Measurements from ENCODE around the gene MRTFA.
A peak's percentile ranks its signal among the peaks of the same experiment; 100 is the strongest.
"Not testable (repeated sequence)": the region's sequence is repeated elsewhere in the genome, so short reads cannot be mapped to it uniquely, and the experiment has no call there.

The MRTFA gene

GRCh38 chr22:40547729-40548143, 88.8 kb downstream of the MRTFA start:
- DNase-seq = no peak

- DNase-seq = no peak
Measured at GRCh38 chr22:40544758-40545157, 91.8 kb downstream of the MRTFA start.

GRCh38 chr22:40542821-40543540, 93.5 kb downstream of the MRTFA start:
- no peak for DNase-seq

GRCh38 chr22:40541300-40541699, 95.2 kb downstream of the MRTFA start:
- DNase-seq = peak; percentile 3

- no peak for DNase-seq
Measured at GRCh38 chr22:40540265-40540664, 96.3 kb downstream of the MRTFA start.

DNA sequence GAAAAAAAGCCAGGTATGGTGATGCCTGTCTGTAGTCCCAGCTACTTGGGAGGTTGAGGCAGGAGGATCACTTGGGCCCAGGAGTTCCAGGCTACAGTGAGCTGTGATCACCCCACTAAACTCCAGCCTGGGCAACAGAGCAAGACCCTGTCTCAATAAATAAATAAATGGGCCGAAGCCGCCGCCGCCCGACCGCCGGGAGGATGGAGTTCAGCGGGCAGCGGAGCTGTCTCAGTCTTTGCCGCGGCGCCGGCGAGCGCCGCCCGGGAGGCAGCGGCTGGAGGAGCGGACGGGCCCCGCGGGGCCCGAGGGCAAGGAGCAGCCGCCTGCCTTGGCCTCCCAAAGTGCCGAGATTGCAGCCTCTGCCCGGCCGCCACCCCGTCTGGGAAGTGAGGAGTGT, 100.4 kb downstream of the MRTFA start:
- DNase-seq = not testable (repeated sequence)

DNA sequence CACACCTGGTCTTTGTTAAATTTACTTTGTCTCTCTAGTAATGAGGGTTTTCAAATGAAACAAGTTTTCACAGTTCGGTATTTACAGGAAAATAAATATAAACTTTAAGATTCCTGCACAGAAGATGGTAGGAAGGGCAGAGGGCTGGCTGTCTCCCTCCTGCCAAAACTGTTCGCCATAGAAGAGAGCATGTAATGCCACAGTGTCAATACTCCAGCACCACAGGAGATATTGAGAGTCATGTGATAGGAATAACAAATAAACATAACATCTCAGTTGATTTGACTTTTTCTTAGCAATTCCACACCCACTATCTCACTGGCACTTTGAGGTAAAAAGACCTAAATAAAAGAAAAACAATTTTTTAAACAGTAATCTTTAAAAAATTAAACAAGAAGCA, 100.9 kb downstream of the MRTFA start:
- DNase-seq = no peak

DNA sequence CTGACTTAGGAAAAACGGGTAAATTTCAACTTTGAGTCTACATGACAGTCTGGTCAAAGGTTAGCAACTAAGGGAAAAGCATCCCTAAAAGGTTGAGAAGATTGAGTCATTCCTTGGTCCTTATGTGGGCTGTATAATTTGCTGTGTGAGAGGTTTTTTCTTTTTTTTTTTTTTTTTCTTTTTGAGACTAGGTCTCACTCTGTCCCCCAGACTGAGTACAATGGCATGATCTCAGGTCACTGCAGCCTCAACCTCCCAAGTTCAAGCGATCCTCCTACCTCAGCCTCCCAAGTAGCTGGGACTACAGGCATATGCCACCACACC, 101.4 kb downstream of the MRTFA start:
- DNase-seq = no peak

- no peak for DNase-seq
Measured at GRCh38 chr22:40534379-40535188, 101.9 kb downstream of the MRTFA start.

DNA sequence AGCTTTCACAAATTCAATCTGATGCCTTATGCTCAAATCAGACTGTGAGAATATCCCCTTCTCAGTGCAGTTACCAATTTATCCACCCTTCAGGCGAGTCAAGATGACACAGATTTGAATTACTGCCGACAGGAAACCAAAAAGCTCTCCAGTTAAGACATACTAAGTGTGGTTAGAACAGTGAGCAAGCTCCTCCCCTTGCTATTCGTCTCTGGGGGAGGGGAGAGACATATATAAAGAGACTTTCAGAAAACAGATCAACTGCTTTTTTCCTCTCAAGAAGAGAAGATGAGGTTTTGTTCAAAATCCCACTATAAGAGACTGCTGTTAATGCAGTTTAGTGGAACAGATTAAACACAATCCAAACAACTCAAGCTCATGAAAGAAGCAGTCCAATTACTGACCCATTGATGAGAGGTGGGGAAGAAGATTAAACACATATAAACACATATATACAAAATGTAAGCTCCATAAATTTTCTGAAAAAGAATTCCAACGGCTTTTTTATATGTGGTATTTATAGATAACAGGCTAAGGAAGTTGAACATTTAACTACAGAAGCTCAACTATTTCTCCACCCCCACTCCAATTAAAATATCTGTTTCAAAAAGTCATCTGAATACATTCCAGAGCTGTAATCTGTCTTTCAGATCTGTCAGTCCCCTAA, 102.7 kb downstream of the MRTFA start:
- DNase-seq = no peak

- DNase-seq = no peak
Measured at GRCh38 chr22:40531951-40532900, 104.3 kb downstream of the MRTFA start.

- DNase-seq = not testable (repeated sequence)
Measured at GRCh38 chr22:40530391-40530790, 106.1 kb downstream of the MRTFA start.

DNA sequence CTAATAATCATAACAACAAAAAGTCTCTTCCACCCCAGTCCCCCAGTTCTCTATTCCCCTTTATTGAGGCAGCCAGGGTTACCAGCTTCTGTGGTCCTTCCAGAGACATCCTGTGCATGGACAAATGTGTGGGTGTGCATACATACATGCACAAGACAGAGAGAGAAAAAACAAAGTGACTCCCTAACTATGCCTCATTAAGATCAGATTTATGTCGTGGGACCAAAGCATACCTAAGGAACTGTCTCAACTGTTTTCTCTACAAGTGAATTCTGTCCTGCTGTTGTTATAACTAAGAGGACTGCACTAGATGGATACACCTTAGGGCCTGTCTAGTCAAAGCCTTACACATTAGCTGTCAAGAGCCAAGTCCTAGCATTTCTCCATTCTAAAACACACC, 106.7 kb downstream of the MRTFA start:
- DNase-seq = no peak

GRCh38 chr22:40526960-40527359, 109.6 kb downstream of the MRTFA start:
- DNase-seq = no peak

DNA sequence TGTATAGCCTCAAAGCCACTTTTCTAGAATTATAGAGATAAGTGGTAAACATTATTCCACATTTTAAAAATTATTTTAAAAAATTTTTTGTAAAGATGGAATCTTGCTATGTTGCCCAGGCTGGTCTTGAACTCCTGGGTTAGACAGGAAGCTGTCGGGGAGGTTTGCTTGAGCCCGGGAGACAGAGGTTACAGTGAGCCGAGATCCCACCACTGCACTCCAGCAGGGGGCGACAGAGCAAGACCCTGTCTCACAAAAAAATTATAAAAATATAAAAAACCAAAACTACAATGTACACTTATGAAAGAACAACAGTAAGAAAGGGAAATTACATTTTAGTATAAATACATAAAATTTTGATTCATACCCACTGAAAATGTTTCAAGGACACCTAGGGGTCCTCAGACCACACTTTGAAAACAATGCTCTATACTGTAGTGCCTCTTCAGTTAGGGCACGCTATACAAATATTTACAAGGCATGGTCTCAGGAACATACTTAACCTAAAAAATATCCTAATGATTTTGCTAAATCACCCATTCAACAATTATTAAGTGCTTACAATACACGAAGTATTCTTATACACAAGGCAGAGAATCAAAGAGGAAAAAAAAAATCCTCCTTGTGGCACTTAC, 111.2 kb downstream of the MRTFA start:
- peak; percentile 8 for DNase-seq

GRCh38 chr22:40524392-40525249, 111.9 kb downstream of the MRTFA start:
- DNase-seq = no peak

DNA sequence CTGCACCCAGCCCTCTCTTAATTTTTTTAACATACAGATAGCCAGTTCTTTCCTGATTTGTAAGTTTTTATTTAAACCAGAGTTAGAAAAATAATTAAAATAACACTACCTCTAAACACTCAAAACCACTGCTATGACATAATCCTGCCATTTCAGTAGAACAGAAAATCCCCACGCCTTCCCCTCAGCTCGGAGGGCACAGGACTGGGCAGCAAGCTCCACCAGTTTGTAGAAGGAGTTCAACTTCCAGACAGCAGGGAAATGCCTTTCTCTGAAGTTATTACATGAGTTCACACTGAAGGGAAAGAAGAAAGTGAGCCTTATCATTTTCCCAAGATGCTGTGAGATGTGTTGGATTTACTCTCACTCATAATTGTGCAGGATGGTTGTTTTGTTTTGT, 114.4 kb downstream of the MRTFA start:
- DNase-seq = no peak

DNA sequence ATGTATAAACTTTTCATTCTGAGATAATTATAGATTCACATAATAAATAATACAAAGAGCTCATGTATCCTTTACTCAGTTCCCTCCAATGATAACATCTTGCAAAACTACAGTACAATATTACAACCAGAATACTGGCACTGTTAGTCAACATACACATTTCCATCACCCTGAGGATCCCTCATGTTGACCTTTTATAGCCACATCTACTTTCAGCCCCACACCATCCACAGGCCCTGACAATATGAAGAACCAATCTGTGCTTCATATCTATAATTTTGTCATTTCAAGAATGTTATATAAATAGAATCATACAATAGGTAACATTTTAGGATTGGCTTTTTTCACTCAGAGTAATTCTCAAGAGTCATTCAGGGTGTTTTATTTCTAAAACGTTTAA, 115.5 kb downstream of the MRTFA start:
- DNase-seq = no peak

GRCh38 chr22:40520562-40520961, 116.0 kb downstream of the MRTFA start:
- no peak for DNase-seq

- no peak for DNase-seq
Measured at GRCh38 chr22:40519948-40520331, 116.6 kb downstream of the MRTFA start.

- DNase-seq = no peak
Measured at GRCh38 chr22:40519284-40519947, 117.1 kb downstream of the MRTFA start.

Measured in NCI-H1105 (cell line).